OCI-LY7 (cell line): Measurements from ENCODE around the gene CDCP2. TPM values are rescaled to one million over a fixed set of nuclear protein-coding genes. Genes with fewer than 3 reads are reported as not detected.

Source experiments
- BruUV-seq: library from RNA; stranded (reverse); fragments of 400-500 nt; replicated peaks from 2 replicates; lab custom pipeline; 2021; lab: Mats Ljungman, UMichigan
- CTCF ChIA-PET: fragments of 300-600 bp; sonication (Branson Sonifier 250); formaldehyde crosslinking; loops from one replicate; lab custom pipeline; 2022; ENCODE audit warnings: antibody characterized with exemption; ENCODE audit not compliant: unreplicated experiment; lab: Charles Lee
- POLR2A ChIA-PET: fragments of 300-600 bp; sonication (Branson Sonifier 250); formaldehyde crosslinking; loops from one replicate; lab custom pipeline; 2022; ENCODE audit warnings: antibody characterized with exemption; lab: Charles Lee
- DNase-seq: peaks from one replicate; pipeline ENCODE4 v3.0.0-alpha.2; 2015; ENCODE audit warnings: low spot score
- H2AFZ ChIP-seq: fragments of 200-600 bp; sonication (generic), shearing (Covaris generic); 2 replicates; pipeline ENCODE4 v1.6.1; 2014; ENCODE audit warnings: mild to moderate bottlenecking, antibody characterized with exemption, low read length, moderate library complexity
- H3K27ac ChIP-seq: fragments of 200-600 bp; sonication (generic); 2 replicates; pipeline ENCODE4 v1.5.1; 2014; ENCODE audit warnings: mixed run types, low read depth, mild to moderate bottlenecking, moderate library complexity, low read length, inconsistent platforms; ENCODE audit not compliant: poor library complexity, severe bottlenecking
- H3K36me3 ChIP-seq: fragments of 200-600 bp; sonication (generic); 2 replicates; pipeline ENCODE4 v1.6.1; 2014; ENCODE audit warnings: mild to moderate bottlenecking, antibody characterized with exemption, low read length, moderate library complexity, mixed read lengths; ENCODE audit not compliant: insufficient read depth
- H3K4me1 ChIP-seq: fragments of 200-600 bp; sonication (generic); 2 replicates; pipeline ENCODE4 v1.5.1; 2014; ENCODE audit warnings: mild to moderate bottlenecking, low read length; ENCODE audit not compliant: insufficient read depth, poor library complexity, severe bottlenecking
- H3K4me2 ChIP-seq: fragments of 200-600 bp; sonication (generic); 2 replicates; pipeline ENCODE4 v1.6.1; 2014; ENCODE audit warnings: mild to moderate bottlenecking, low read length
- H3K4me3 ChIP-seq: fragments of 200-600 bp; sonication (generic); 2 replicates; pipeline ENCODE4 v1.5.1; 2014; ENCODE audit warnings: mild to moderate bottlenecking, low read depth, low read length; ENCODE audit not compliant: poor library complexity, severe bottlenecking
- H3K79me2 ChIP-seq: fragments of 200-600 bp; sonication (generic); 2 replicates; pipeline ENCODE4 v1.6.1; 2016; ENCODE audit warnings: low read depth, mild to moderate bottlenecking, low read length, moderate library complexity, mixed read lengths; ENCODE audit not compliant: insufficient read depth
- H3K9me2 ChIP-seq: fragments of 200-600 bp; sonication (generic); 2 replicates; pipeline ENCODE4 v1.6.1; 2016; ENCODE audit warnings: mild to moderate bottlenecking, low read length, mixed read lengths; ENCODE audit not compliant: insufficient read depth
- H3K9me3 ChIP-seq: fragments of 200-600 bp; sonication (generic); 2 replicates; pipeline ENCODE4 v1.6.1; 2014; ENCODE audit warnings: mild to moderate bottlenecking, mixed run types, low read length, mixed read lengths
- H4K20me1 ChIP-seq: fragments of 200-600 bp; sonication (generic); 2 replicates; pipeline ENCODE4 v1.6.1; 2014; ENCODE audit warnings: mild to moderate bottlenecking, antibody characterized with exemption, low read length, moderate library complexity, mixed read lengths; ENCODE audit not compliant: insufficient read depth
- CTCF ChIP-seq: fragments of 200-600 bp; sonication (generic); conservative IDR thresholded peaks from 2 replicates; pipeline ENCODE4 v1.5.1; 2014; ENCODE audit warnings: mild to moderate bottlenecking, antibody characterized with exemption, low read length, moderate library complexity, mixed read lengths
- EZH2phosphoT487 ChIP-seq: fragments of 200-600 bp; sonication (generic); IDR thresholded peaks from 2 replicates; pipeline ENCODE4 v1.6.1; 2018; ENCODE audit warnings: low read depth, borderline replicate concordance, mild to moderate bottlenecking, mixed run types, antibody characterized with exemption, low read length, moderate library complexity, mixed read lengths
- intact Hi-C: fragments of 100-400 bp; cut with micrococcal nuclease; formaldehyde crosslinking; loops from one replicate; pipeline ENCODE4 v1.10.0; 2022; ENCODE audit not compliant: unreplicated experiment
- total RNA-seq, 2 experiments: library from RNA; depleted of rRNA in 1 of 2; stranded (reverse); fragments of >200 nt in 1 of 2; shearing (Covaris generic) in 1 of 2; gene quantifications; 2 replicates each; pipeline ENCODE4 v1.2.3, GENCODE V29; 2014 to 2022

The CDCP2 gene
- total RNA-seq, 2 experiments from 2014 or later, result 0.09 TPM; not detected in 1

- Histone ChIP-seq H3K4me2 (no peak overlapping the region), H3K36me3 (no peaks in the 10 kb centered on the region), H3K4me3 (no peak overlapping the region), H3K27ac (no peak overlapping the region), H3K9me2 (no peaks in the 10 kb centered on the region), H3K9me3 (no peaks in the 10 kb centered on the region), H3K4me1 (no peaks in the 10 kb centered on the region), H4K20me1 (no peaks in the 10 kb centered on the region), H2AFZ (no peak overlapping the region), H3K79me2 (no peaks in the 10 kb centered on the region)
- BruUV-seq, result no TSS peak
- ChIA-PET CTCF (no interaction called here), POLR2A (no interaction called here)
- intact Hi-C loops, result no loop called here
- no peak for DNase-seq
- TF ChIP-seq CTCF (no peak), EZH2phosphoT487 (no peak)
Measured at GRCh38 chr1:54094001-54094729, 58.6 kb downstream of the CDCP2 start.

GRCh38 chr1:54091666-54092065 lies 61.1 kb downstream of the CDCP2 start:
- H3K4me1 ChIP-seq, result no peaks in the 10 kb centered on the region
- no peaks in the 10 kb centered on the region for H3K36me3 ChIP-seq
- POLR2A ChIA-PET, result no interaction called here
- H3K9me2 ChIP-seq, result no peaks in the 10 kb centered on the region
- no peak overlapping the region for H3K27ac ChIP-seq
- TF ChIP-seq EZH2phosphoT487 (no peak), CTCF (no peak)
- no peak overlapping the region for H2AFZ ChIP-seq
- H3K4me2 ChIP-seq, result no peak overlapping the region
- intact Hi-C loops, result no loop called here
- H3K79me2 ChIP-seq, result no peaks in the 10 kb centered on the region
- DNase-seq, result no peak
- no peak overlapping the region for H3K4me3 ChIP-seq
- H3K9me3 ChIP-seq, result no peaks in the 10 kb centered on the region
- CTCF ChIA-PET, result no interaction called here
- no TSS peak for BruUV-seq
- H4K20me1 ChIP-seq, result no peaks in the 10 kb centered on the region; the same call in 1 of the 2 replicates

GRCh38 chr1:54088385-54088784 lies 64.4 kb downstream of the CDCP2 start:
- ChIA-PET POLR2A (no interaction called here), CTCF (no interaction called here)
- no peak overlapping the region for H2AFZ ChIP-seq
- no peaks in the 10 kb centered on the region for H3K9me2 ChIP-seq
- H3K4me1 ChIP-seq, result no peaks in the 10 kb centered on the region
- no peaks in the 10 kb centered on the region for H3K36me3 ChIP-seq
- H3K27ac ChIP-seq, result no peak overlapping the region
- no peak overlapping the region for H3K4me3 ChIP-seq
- intact Hi-C loops, result no loop called here
- no peak overlapping the region for H3K4me2 ChIP-seq
- H4K20me1 ChIP-seq, result no peaks in the 10 kb centered on the region; the same call in 1 of the 2 replicates
- TF ChIP-seq EZH2phosphoT487 (no peak), CTCF (no peak)
- H3K79me2 ChIP-seq, result no peaks in the 10 kb centered on the region
- no peak for DNase-seq
- no peaks in the 10 kb centered on the region for H3K9me3 ChIP-seq
- BruUV-seq, result no TSS peak
